Measurements from ENCODE around the gene GAPVD1. TPM values are rescaled to one million over a fixed set of nuclear protein-coding genes. Genes with fewer than 3 reads are reported as not detected.

Gene GAPVD1
- total and polyA plus RNA-seq, 2 of the 8 experiments (the other 6 are each of a cell fraction or from before 2014, with no cell fraction given) = 5.5 to 40.5 TPM

GRCh38 chr9:125323615-125324014, 62.0 kb downstream of the GAPVD1 start (continued):
- no peak for TF ChIP-seq POU5F1 (IDR thresholded peaks at IDR 0.05; ENCODE audit: low read depth, low read length)
- TF ChIP-seq ZNF274 (IDR thresholded peaks at IDR 0.05; ENCODE audit: borderline replicate concordance, extremely low read depth, low read length) = no peak
- TF ChIP-seq NRF1 (IDR thresholded peaks at IDR 0.05; ENCODE audit: low read depth, low read length) = no peak
